ENCODE measurements around the gene EWSR1.

The EWSR1 gene

DNA sequence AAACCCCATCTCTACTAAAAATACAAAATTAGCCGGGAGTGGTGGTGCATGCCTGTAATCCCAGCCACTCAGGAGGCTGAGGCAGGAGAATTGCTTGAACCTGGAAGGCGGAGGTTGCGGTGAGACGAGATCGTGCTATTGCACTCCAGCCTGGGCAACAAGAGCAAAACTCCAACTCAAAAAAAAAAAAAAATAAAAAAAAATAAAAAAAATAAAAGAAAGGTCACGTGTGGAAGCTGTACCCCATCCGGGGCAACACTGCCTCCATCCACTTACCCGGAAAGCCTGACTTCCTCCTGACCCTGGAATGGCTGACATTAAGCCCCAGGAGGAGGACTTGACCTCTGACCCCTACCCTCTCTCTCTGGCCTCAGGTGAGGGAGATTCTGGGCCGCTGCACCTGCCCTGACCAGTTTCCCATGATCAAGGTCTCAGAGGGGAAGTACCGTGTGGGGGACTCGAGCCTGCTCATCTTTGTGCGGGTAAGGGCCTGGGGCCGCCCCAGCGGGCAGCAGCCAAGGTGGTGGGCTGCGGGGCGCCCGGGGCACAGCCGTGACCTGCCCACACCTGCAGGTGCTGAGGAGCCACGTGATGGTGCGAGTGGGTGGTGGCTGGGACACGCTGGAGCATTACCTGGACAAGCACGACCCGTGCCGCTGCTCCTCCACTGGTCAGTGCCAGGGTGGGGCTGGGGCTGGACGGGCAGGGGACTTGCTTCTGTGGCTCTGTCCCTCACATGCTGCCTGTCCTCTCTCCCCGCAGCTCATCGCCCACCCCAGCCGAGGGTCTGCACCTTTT lies 42.2 kb downstream of the EWSR1 start:
- H3K36me3 ChIP-seq (ENCODE audit: insufficient read depth, low read length) = no peaks in the 10 kb centered on the region
- no peak overlapping the region for H3K4me3 ChIP-seq (ENCODE audit: low read depth in 1 of 2, low read length in 2 of 2)
- H3K9ac ChIP-seq (ENCODE audit: low read length) = no peak overlapping the region
- H3K27ac ChIP-seq (ENCODE audit: low read depth, low read length) = peak overlapping the region; percentile 85
- peaks cover 14 to 18% of the 10 kb centered on the region in 2 donors for H3K27me3 ChIP-seq (ENCODE audit: control insufficient read depth in 1 of 2, insufficient read depth in 2 of 2, low read length in 2 of 2)
- no peaks in the 10 kb centered on the region for H3K9me3 ChIP-seq (ENCODE audit: low read length)
- H3K4me1 ChIP-seq (ENCODE audit: insufficient read depth, low read length) = peaks cover 60% of the 10 kb centered on the region

DNA sequence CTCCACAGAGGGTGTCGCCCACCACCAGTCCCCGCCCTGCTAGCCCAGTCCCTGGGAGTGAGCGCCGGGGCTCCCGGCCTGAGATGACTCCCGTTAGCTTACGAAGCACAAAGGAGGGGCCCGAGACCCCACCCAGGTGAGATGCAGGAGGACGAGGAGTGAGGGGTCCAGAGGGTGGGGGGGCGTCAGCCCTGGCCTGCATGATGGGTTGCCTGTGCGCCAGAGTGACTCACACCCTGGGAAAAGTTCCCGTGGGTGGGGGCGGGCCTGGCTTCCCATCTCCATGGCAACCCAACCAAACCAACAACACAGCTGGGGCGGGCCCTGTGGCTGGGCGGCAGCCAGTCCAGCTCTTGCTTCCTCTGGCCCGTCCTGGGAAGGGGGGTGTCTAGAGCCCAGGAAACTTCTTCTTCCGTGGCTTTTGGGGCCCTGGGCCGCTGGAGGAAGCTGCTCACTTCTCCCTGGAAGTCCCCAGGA lies 42.8 kb downstream of the EWSR1 start:
- H3K9ac ChIP-seq (ENCODE audit: low read length) = no peak overlapping the region

DNA sequence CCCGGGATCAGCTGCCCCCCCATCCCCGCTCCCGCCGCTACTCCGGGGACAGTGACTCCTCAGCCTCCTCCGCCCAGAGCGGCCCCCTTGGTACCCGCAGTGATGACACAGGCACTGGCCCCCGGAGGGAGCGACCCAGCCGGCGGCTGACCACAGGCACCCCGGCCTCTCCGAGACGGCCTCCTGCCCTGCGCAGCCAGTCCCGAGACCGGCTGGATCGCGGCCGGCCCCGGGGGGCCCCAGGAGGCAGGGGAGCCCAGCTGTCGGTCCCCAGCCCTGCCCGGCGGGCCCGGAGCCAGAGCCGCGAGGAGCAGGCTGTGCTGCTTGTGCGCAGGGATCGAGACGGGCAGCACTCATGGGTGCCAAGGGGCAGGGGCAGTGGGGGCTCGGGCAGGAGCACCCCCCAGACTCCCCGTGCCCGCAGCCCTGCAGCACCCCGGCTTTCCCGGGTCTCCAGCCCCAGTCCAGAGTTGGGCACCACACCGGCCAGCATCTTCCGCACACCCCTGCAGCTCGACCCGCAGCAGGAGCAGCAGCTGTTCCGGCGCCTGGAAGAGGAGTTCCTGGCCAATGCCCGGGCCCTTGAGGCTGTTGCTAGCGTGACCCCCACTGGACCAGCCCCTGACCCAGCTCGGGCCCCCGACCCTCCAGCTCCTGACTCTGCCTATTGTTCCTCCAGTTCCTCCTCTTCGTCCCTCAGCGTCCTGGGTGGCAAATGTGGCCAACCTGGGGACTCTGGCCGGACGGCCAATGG lies 43.6 kb downstream of the EWSR1 start:
- Histone ChIP-seq H3K27me3 (ENCODE audit: control insufficient read depth in 1 of 2, insufficient read depth in 2 of 2, low read length in 2 of 2) (peaks cover 17 to 30% of the 10 kb centered on the region in 2 donors), H3K9ac (ENCODE audit: low read length) (no peak overlapping the region), H3K4me1 (ENCODE audit: insufficient read depth, low read length) (peaks cover 60% of the 10 kb centered on the region), H3K4me3 (ENCODE audit: low read depth in 1 of 2, low read length in 2 of 2) (peak overlapping the region in 1 of 2 donors; percentile 38), H3K9me3 (ENCODE audit: low read length) (no peaks in the 10 kb centered on the region), H3K36me3 (ENCODE audit: insufficient read depth, low read length) (no peaks in the 10 kb centered on the region), H3K27ac (ENCODE audit: low read depth, low read length) (peak overlapping the region; percentile 85)

More for the DNA sequence above, 42.8 kb downstream of the EWSR1 start:
- no peaks in the 10 kb centered on the region for H3K36me3 ChIP-seq (ENCODE audit: insufficient read depth, low read length)
- H3K4me1 ChIP-seq (ENCODE audit: insufficient read depth, low read length) = peaks cover 60% of the 10 kb centered on the region
- peak overlapping the region in 1 of 2 donors; percentile 38 for H3K4me3 ChIP-seq (ENCODE audit: low read depth in 1 of 2, low read length in 2 of 2)
- H3K27ac ChIP-seq (ENCODE audit: low read depth, low read length) = peak overlapping the region; percentile 85
- no peaks in the 10 kb centered on the region for H3K9me3 ChIP-seq (ENCODE audit: low read length)
- H3K27me3 ChIP-seq (ENCODE audit: control insufficient read depth in 1 of 2, insufficient read depth in 2 of 2, low read length in 2 of 2) = peaks cover 14 to 23% of the 10 kb centered on the region in 2 donors

DNA sequence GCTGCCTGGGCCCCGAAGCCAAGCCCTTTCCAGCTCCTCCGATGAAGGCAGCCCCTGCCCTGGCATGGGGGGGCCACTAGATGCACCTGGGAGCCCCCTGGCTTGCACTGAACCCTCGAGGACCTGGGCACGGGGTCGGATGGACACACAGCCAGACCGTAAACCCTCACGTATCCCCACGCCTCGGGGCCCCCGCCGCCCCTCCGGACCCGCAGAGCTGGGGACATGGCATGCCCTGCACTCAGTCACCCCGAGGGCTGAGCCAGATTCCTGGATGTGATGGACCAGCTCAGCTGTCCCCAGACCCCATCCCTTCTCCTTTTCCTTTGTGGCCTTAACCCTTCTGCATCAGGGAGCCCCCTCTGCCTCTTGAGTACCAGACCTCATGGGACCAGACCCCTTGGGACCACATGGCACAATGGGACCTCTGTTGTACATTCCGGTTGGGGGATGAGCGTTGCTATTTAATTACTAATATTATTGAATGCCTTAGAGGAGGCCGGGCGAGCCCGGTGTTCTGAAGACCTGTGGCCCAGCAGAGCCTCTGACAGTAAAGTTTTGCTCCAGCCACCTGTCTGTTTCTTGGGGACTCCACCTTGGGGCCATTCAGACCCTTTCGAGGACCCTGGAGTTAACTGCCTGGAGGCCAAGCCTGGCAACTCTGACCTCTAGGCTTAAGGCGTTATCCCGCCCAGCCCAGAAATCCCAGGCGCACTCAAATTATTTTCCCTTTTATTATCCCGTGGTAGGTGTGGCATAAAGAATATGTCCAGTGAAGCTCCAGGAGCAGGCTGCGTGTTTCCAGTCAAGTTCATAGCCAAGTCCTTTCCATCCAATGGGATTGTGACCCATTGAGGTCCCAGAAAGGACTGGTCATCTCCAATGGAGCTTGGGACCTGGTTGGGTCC lies 44.4 kb downstream of the EWSR1 start:
- Histone ChIP-seq H3K4me1 (ENCODE audit: insufficient read depth, low read length) (peaks cover 58% of the 10 kb centered on the region), H3K36me3 (ENCODE audit: insufficient read depth, low read length) (no peaks in the 10 kb centered on the region), H3K9me3 (ENCODE audit: low read length) (no peaks in the 10 kb centered on the region), H3K27ac (ENCODE audit: low read depth, low read length) (peak overlapping the region; percentile 62), H3K9ac (ENCODE audit: low read length) (no peak overlapping the region), H3K4me3 (ENCODE audit: low read depth in 1 of 2, low read length in 2 of 2) (peak overlapping the region in 1 of 2 donors; percentile 21), H3K27me3 (ENCODE audit: control insufficient read depth in 1 of 2, insufficient read depth in 2 of 2, low read length in 2 of 2) (peaks cover 17 to 30% of the 10 kb centered on the region in 2 donors)

DNA sequence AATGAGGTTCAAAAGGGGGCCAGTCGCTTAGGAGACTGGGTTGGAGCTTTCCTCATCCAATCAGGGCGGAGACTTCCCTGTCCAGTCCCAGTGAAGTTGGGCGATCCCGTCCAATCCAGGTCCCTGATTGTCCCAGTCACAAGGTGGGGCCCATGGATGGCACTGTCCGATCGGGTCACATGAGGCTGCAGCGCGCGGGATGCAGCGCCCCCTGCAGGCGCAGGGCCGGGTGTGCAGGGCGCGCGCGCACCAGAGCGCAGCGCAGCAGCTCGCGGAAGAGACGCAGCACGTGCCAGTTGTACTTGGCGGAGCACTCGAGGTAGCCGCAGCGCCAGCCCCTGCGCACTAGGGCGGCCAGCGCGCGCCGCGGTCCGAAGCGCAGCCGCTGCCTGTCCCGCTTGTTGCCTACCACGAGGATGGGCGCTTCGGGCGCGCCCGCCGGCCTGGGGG lies 45.1 kb downstream of the EWSR1 start:
- peaks cover 51% of the 10 kb centered on the region for H3K4me1 ChIP-seq (ENCODE audit: insufficient read depth, low read length)
- H3K9ac ChIP-seq (ENCODE audit: low read length) = no peak overlapping the region
- H3K9me3 ChIP-seq (ENCODE audit: low read length) = no peaks in the 10 kb centered on the region
- H3K27ac ChIP-seq (ENCODE audit: low read depth, low read length) = no peak overlapping the region
- peaks cover 17 to 30% of the 10 kb centered on the region in 2 donors for H3K27me3 ChIP-seq (ENCODE audit: control insufficient read depth in 1 of 2, insufficient read depth in 2 of 2, low read length in 2 of 2)
- H3K36me3 ChIP-seq (ENCODE audit: insufficient read depth, low read length) = no peaks in the 10 kb centered on the region
- H3K4me3 ChIP-seq (ENCODE audit: low read depth in 1 of 2, low read length in 2 of 2) = peak overlapping the region in 1 of 2 donors; percentile 21

DNA sequence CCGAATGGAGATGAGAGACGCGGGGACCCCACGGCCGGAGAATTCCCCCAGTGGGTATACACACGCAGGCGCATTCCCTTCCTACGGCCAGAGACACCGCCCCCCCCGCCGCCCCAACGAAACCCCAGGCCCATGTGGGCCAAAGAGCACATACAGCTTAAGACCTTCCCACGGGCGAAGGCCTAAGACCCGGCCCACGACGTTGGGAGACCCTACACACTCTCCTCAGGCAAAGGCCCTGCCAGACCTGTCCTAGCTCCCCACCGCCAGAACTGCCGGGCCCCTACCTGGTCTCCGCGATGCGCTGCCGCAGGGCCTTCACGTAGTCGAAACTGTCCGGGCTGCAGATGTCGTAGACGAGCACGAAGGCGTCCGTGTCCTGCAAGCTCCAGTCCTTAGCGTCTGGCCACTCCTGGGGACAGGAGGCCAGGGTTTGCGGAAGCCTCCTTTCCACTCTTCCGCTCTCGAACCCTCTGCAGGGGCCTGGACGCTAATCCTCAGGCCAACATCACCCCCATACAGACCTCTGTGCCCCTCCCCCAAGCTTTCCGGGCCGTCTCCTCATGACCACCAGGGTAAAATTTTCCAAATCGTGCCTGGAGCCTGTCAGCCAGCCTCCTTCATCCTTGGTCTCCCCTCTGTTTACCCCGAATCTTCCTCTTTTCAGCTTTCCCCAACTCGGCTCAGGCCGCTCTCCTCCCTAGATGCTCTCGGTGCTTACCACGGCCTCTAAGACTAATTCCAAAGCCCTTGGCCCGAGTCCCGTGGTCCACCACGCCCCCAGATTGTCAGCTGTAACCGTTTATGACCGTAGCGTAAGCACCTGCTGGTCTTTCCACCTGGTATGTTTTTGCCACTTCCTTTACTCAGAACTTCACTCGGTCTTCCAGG lies 45.8 kb downstream of the EWSR1 start:
- Histone ChIP-seq H3K36me3 (ENCODE audit: insufficient read depth, low read length) (no peaks in the 10 kb centered on the region), H3K4me3 (ENCODE audit: low read depth in 1 of 2, low read length in 2 of 2) (peak overlapping the region in 1 of 2 donors; percentile 41), H3K9ac (ENCODE audit: low read length) (no peak overlapping the region), H3K27me3 (ENCODE audit: control insufficient read depth in 1 of 2, insufficient read depth in 2 of 2, low read length in 2 of 2) (peaks cover 17 to 30% of the 10 kb centered on the region in 2 donors), H3K9me3 (ENCODE audit: low read length) (no peaks in the 10 kb centered on the region), H3K27ac (ENCODE audit: low read depth, low read length) (no peak overlapping the region), H3K4me1 (ENCODE audit: insufficient read depth, low read length) (peaks cover 45% of the 10 kb centered on the region)

DNA sequence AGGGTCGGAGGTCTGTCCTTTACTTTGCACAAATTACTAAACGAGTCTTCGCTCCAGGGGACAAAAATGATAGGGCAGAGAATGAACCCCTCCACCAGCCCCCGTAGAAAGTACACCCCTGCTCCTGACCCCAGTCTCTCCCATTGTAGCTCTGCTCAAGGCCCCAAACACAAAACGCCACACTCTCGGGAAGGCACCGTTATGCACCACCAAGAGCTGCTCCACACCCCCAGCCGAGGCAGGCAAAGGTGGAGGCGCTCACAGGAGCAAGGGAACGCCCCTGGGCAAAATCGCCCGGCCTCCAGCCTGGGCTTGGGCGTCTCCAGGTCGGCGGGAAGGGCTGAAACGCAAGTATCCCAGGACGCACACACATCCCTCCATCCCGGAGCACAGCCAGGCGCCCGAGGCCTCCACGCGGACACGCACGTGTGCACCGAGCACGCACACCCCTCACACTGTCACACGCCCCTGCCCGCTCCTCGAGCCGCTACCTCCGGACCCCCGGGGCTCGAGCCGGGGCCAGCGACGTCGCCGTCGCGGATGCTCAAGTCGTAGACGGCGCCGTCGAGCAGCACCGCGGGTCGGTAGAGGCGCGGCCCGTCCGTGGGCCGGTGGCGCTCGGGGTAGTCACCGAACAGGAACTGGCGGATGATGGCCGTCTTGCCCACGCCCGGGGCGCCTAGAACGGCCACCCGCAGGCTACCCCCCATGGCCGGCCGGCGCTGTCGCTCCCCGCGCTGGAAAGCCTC lies 46.6 kb downstream of the EWSR1 start:
- no peak overlapping the region for H3K27ac ChIP-seq (ENCODE audit: low read depth, low read length)
- H3K9ac ChIP-seq (ENCODE audit: low read length) = no peak overlapping the region
- no peaks in the 10 kb centered on the region for H3K36me3 ChIP-seq (ENCODE audit: insufficient read depth, low read length)
- peak overlapping the region; percentile 15 to 41 for H3K4me3 ChIP-seq (ENCODE audit: low read depth in 1 of 2, low read length in 2 of 2)
- peaks cover 17 to 30% of the 10 kb centered on the region in 2 donors for H3K27me3 ChIP-seq (ENCODE audit: control insufficient read depth in 1 of 2, insufficient read depth in 2 of 2, low read length in 2 of 2)
- H3K9me3 ChIP-seq (ENCODE audit: low read length) = no peaks in the 10 kb centered on the region
- H3K4me1 ChIP-seq (ENCODE audit: insufficient read depth, low read length) = peaks cover 36% of the 10 kb centered on the region

DNA sequence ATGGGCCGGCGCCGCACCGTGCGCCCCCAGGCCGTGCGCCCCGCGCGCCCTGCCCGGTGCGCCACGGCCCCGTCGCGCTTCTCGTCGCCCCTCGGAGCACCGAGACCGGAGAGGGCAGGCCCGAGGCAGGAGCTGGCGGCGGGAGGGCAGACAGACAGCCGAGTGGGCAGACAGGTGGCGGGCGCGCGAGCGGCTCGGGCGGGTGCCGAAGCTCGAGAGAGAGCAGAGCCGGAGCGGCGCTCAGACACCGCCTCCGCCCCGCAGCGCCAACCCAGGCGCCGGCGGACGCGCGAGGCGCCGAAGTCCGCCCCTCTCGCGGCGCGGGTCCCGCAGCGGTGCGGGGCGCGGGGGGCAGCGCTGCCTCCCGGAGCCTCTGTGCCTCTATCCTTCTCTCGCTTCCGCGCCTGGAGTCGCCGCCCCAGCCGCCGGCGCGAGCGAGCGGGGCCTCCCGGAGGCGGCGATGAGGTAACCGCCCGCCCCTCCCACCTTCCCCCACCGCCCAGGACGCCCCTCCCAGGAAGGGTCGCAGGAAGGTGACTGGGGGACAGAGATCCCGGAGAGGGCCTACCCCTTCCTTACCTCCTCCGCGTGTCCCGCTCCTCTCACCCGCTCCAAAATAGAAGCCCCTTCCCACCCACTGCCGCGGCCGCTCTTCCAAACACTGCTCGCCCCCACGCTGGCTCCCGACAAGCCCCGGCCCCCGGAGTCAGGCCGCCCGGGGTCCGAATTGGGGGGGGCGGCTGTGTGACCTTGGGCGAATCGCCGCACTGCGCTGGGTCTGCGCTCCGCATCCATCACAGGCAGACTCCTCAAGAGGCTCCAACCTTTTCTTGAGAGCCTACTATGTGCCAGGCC lies 47.4 kb downstream of the EWSR1 start, which contains the start of gene RASL10A:
RASL10A (minus strand) TSS at position 412 of the 855 bp plus-strand sequence. CDS start 451 bp downstream, outside the sequence.
- no peak within 1 kb of the TSS for H3K9ac ChIP-seq (ENCODE audit: low read length)

DNA sequence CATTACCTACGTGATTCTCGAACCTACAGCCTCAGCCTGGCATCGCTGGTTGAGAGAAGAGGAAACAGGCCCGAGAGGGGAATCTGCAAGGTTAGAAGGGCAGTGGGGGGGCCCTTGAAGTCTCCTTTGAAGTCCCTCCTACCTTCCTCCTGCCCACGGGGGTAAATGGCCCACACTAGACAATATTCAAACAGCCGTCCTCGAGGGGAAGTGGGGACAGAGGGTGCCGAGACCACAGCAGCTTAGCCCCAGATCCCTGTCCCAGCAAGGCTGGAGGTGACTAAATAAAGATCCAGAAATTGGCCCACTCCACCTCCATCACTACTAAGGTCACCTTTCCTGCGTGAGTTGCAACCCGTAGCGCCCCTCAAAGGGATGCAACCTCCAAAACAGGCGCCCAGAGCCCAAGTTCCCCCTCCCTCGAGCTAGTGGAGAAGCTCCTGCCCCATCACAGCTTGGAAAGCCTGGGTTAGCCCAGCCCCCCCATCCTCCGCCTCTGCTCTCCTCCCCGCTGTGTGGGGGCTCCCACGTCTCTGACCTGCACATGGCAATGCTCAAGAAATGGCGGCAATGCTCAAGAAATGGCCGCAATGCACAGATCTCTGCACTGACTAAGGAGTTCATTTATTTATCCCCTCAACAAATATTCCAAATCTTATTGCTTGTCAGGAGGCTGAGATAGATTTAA lies 48.2 kb downstream of the EWSR1 start:
- Histone ChIP-seq H3K36me3 (ENCODE audit: insufficient read depth, low read length) (no peaks in the 10 kb centered on the region), H3K9ac (ENCODE audit: low read length) (no peak overlapping the region), H3K9me3 (ENCODE audit: low read length) (no peaks in the 10 kb centered on the region), H3K4me1 (ENCODE audit: insufficient read depth, low read length) (peaks cover 22% of the 10 kb centered on the region), H3K4me3 (ENCODE audit: low read depth in 1 of 2, low read length in 2 of 2) (no peak overlapping the region), H3K27ac (ENCODE audit: low read depth, low read length) (no peak overlapping the region), H3K27me3 (ENCODE audit: control insufficient read depth in 1 of 2, insufficient read depth in 2 of 2, low read length in 2 of 2) (peaks cover 17 to 30% of the 10 kb centered on the region in 2 donors)

More for the DNA sequence above, 47.4 kb downstream of the EWSR1 start, which contains the start of gene RASL10A:
- no peaks in the 10 kb centered on the region for H3K9me3 ChIP-seq (ENCODE audit: low read length)
- H3K4me1 ChIP-seq (ENCODE audit: insufficient read depth, low read length) = peaks cover 30% of the 10 kb centered on the region
- peak within 1 kb of the TSS; percentile 15 to 41 for H3K4me3 ChIP-seq (ENCODE audit: low read depth in 1 of 2, low read length in 2 of 2)
- H3K27ac ChIP-seq (ENCODE audit: low read depth, low read length) = no peak within 1 kb of the TSS
- H3K36me3 ChIP-seq (ENCODE audit: insufficient read depth, low read length) = no peaks in the 10 kb centered on the region
- H3K27me3 ChIP-seq (ENCODE audit: control insufficient read depth in 1 of 2, insufficient read depth in 2 of 2, low read length in 2 of 2) = peaks cover 17 to 30% of the 10 kb centered on the region in 2 donors

Data from muscle layer of colon (tissue), 2 donors.